ENCODE data around the gene TSEN2.

DNA sequence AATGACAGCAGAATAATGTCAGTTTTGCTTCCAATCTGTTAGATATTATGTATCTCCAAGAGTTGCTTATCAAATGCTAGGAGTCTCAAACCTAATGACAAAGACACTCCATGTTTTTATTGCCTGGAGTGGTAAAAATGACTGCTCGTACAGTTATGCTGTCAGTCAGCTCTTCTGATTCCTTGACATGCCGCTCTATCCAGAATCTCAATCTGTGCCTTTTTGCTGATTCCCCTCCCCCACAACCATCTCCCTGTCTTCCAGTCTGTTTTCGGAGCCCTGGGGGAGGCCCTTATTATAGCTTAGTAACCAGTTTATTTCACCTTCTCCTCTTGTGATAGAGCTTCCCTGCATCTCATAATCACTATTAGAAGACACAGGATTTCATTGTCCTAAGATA, 75.2 kb downstream of the TSEN2 start:
- TF ChIP-seq CTCF (IDR thresholded peaks at IDR 0.05) (no peak), TFCP2L1 (CRISPR knock-in tag; IDR thresholded peaks at IDR 0.05) (no peak), POLR2A (IDR thresholded peaks at IDR 0.05; ENCODE audit: low read length) (no peak), EHF (CRISPR knock-in tag; IDR thresholded peaks at IDR 0.05) (no peak), EP300 (IDR thresholded peaks at IDR 0.05) (no peak), SREBF2 (IDR thresholded peaks at IDR 0.05) (no peak), RNF2 (IDR thresholded peaks at IDR 0.05; ENCODE audit: borderline replicate concordance, low read depth) (no peak), JUN (IDR thresholded peaks at IDR 0.05) (no peak), EHMT2 (IDR thresholded peaks at IDR 0.05; ENCODE audit: low read depth) (no peak), HOXB5 (CRISPR knock-in tag; IDR thresholded peaks at IDR 0.05) (no peak), KDM1A (IDR thresholded peaks at IDR 0.05; ENCODE audit: low read depth) (no peak)
- TF ChIP-seq, protein P1, sequence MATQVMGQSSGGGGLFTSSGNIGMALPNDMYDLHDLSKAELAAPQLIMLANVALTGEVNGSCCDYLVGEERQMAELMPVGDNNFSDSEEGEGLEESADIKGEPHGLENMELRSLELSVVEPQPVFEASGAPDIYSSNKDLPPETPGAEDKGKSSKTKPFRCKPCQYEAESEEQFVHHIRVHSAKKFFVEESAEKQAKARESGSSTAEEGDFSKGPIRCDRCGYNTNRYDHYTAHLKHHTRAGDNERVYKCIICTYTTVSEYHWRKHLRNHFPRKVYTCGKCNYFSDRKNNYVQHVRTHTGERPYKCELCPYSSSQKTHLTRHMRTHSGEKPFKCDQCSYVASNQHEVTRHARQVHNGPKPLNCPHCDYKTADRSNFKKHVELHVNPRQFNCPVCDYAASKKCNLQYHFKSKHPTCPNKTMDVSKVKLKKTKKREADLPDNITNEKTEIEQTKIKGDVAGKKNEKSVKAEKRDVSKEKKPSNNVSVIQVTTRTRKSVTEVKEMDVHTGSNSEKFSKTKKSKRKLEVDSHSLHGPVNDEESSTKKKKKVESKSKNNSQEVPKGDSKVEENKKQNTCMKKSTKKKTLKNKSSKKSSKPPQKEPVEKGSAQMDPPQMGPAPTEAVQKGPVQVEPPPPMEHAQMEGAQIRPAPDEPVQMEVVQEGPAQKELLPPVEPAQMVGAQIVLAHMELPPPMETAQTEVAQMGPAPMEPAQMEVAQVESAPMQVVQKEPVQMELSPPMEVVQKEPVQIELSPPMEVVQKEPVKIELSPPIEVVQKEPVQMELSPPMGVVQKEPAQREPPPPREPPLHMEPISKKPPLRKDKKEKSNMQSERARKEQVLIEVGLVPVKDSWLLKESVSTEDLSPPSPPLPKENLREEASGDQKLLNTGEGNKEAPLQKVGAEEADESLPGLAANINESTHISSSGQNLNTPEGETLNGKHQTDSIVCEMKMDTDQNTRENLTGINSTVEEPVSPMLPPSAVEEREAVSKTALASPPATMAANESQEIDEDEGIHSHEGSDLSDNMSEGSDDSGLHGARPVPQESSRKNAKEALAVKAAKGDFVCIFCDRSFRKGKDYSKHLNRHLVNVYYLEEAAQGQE (IDR thresholded peaks at IDR 0.05) = no peak
